GM12891 (cell line): ENCODE measurements around the gene JUN.

Experiments used
- POLR2A ChIP-seq: IDR thresholded peaks from 2 replicates; pipeline ENCODE4 v1.6.1; 2011; ENCODE audit warnings: low read depth, low read length, control low read depth
- POLR2AphosphoS5 ChIP-seq: IDR thresholded peaks from 2 replicates; pipeline ENCODE4 v1.6.1; 2011; ENCODE audit warnings: low read depth, low read length, control low read depth
- POU2F2 ChIP-seq: IDR thresholded peaks from 2 replicates; pipeline ENCODE4 v1.6.1; 2011; ENCODE audit warnings: low read depth, mild to moderate bottlenecking, control low read depth, low read length, moderate library complexity
- TAF1 ChIP-seq: IDR thresholded peaks from 2 replicates; pipeline ENCODE4 v1.6.1; 2011; ENCODE audit warnings: low read depth, low read length, control low read depth

- TF ChIP-seq TAF1 = no peak
- no peak for TF ChIP-seq POLR2AphosphoS5
- TF ChIP-seq POLR2A = no peak
- no peak for TF ChIP-seq POU2F2
These were observed 34.2 kb downstream of the JUN start for GRCh38 chr1:58749646-58750045.
